Skin epidermis (tissue), 12 donors: Measurements from ENCODE around the gene CLDND2.

Experiments
- H3K27ac ChIP-seq, 21 experiments: fragments of 200-600 bp; sonication (generic) in 11 of 21; one replicate each; pipeline ENCODE4 v1.5.0; 2020; ENCODE audit warnings: mild to moderate bottlenecking in 3 of 21, inconsistent platforms in 2 of 21, moderate library complexity in 2 of 21
- H3K4me3 ChIP-seq, 7 experiments: fragments of 200-600 bp; sonication (generic) in 2 of 7; one replicate each; pipeline ENCODE4 v1.5.0; 2020; ENCODE audit warnings: inconsistent platforms in 2 of 7, mild to moderate bottlenecking in 2 of 7, moderate library complexity in 1 of 7

The CLDND2 gene

DNA sequence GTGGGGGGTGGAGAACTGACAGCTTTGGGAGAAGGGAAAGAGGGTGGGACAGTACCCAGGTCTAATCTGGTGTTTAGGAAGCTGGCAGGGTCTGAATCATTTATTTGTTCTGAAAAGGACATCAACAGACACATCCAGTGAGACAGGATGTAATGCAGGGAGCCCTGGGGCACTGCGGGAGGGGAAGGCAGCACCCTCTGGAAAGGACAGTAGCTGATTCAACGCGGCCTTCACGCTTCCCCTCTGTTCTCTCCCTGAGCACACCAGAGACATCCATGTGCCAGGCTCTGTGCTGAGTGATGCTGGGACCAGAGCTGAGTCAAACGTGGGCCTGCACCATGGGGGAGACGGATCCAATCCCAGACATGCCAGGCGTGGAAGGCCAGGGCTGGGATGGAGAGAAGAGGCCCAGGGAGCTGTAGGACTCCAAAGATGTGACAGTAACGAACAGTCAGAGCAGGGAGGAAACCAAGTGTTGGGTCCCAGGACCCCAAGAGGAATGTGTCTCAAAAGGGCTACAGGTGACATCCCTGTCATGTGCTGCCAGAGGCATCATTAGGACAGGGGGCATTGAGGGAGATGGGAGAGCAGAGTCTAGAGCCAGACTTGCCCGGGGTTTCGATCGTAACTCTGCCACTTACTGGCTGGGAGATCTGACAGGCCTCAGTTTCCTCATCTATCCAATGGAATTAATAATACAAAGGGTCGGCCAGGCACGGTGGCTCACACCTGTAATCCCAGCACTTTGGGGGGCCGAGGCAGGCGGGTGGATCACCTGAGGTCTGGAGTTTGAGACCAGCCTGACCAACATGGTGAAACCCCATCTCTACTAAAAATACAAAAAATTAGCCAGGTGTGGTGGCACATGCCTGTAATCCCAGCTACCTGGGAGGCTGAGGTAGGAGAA, 4.3 kb downstream of the CLDND2 start:
- Histone ChIP-seq H3K4me3 (no peak overlapping the region), H3K27ac (peak overlapping the region in 5 of 21 experiments; percentile 15 to 91 (median 21))

DNA sequence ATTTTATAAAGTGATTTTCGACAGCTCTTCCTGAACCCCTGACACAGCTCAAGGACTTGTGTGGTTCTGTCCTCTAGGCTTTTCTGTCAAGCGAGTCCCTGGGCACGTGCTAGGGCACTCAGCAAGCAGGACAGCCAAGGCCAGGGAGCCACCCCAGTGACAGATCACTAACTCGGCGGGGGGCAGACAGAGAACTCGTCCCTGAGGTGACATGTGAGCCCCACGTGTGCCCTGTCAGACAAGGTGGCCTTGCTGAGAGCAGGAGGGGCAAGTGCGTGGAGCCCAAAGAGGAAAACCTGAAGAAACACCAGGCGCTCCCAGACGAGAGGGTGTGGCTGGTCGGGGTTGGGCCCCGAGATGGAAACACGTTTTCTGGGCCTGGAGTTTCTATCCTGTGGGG, 7.6 kb downstream of the CLDND2 start:
- no peak overlapping the region for H3K4me3 ChIP-seq
- H3K27ac ChIP-seq, result no peak overlapping the region

DNA sequence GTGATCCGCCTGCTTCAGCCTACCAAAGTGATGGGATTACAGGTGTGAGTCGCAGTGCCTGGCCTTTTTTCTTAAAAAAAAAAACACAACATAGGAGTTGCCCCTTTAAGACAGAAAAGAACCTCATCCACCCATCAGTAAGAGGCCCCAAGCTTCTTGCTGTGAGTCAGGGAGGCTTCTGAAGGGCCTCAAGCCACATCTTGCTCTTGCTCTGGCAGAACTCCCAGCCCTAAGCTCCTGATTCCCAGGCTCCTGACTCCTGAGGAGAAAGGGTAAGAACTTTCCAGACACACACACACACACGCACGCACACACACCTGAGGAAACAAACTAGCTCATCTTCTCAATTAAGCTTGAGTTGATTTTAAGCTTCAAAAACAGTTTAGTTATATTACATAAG, 9.5 kb downstream of the CLDND2 start:
- Histone ChIP-seq H3K4me3 (no peak overlapping the region), H3K27ac (peak overlapping the region in 1 of 21 experiments; percentile 30)

DNA sequence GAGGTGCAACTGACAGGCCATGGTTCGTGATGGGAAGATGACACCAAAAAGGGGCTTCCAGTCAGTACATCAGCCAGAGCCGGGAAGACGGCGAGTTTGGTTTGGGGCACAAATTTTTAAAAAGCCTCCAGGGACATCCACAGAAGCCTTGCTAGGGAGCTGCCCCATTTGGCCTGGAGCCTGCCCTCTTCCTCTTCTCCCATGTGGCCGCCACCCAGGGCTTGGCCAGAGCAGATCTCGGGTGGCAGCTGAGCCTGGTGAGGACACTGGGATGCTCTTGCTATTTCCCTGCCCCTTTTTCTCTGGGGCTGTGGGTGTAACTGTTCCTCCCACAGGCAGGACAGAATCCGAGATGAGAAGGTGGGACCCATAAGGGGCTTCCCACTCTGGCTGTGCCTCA, 10.9 kb downstream of the CLDND2 start:
- H3K4me3 ChIP-seq, result no peak overlapping the region
- H3K27ac ChIP-seq, result no peak overlapping the region

DNA sequence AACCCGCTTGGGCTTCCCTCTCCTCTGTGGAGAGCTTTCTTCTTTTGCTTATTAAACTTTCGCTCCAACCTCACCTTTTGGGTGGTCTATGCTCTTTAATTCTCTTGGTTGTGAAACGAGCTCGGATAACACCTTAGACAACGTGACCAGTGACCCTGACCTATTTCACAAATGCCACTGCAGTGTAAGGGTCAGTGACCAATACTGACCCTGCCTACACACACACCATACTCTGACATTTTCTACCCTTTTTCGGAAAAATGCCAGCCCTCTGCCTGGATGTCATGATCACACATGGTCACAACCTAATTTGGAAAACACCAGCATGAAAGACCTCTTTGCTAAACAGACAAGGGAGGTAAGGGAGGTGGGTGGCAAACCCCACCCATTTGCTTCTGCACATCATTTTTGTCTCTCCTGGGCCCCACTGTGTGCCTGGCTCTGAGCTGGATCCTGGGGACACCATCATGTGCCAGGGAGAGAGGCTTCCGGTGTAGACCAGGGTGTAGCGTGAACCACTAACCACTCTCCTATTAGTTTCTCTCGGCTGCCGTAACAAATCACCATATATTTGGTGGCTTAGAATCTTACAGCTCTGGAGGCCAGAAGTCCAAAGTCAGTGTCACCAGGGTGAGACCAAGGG, 12.5 kb downstream of the CLDND2 start:
- Histone ChIP-seq H3K4me3 (no peak overlapping the region), H3K27ac (no peak overlapping the region)

DNA sequence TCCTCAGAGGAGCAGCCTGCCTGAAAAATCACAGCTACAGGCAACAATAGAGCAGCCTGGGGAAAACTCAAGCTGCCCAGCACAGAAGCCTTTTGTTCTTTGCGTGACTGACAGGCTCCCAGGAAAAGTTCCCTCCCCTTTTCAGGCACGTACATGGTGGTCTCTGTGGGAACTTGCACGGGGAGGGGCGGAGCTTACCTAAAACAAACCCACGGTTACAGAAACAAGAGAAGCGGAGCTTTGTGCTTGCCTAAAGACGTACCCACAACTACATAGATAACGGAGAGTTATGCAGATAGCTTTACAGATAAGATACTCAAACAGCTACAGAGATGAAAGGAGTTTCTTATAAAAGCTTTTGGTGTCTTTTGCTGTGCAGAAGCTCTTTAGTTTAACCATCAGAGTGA, 14.1 kb downstream of the CLDND2 start:
- H3K27ac ChIP-seq, result peak overlapping the region in 1 of 21 experiments; percentile 78

DNA sequence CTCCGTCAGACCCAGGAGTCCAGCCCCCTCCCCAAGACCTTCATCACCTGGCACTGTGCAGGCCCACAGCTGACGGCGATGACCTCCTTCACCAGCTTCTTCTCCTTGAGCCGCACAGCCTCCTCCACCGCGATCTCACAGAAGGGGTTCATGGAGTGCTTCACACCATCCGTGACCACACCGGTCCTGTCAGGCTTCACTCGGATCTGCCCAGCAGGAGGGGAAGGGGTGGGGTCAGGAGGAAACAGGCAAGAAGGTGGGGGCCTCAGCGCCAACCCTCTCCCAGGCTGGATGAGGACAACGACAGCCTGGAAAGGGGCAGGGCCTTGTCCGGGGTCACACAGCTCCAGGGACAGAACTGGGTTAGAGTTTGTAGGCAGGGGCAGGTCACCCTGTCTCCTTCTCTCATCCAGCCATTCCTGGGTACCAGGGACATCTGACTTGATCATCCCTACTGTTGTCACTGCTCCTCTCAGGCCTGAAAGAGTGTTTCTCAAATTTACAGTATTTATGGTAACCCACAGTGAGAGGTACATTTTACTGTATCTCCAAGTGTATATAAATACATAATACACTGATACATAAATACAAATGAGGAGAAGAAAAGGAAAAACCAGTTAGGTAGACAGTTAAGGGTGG, 14.6 kb downstream of the CLDND2 start:
- peak overlapping the region in 5 of 21 experiments; percentile 2 to 78 (median 7) for H3K27ac ChIP-seq
- no peak overlapping the region for H3K4me3 ChIP-seq

More for the DNA sequence above, 14.1 kb downstream of the CLDND2 start:
- no peak overlapping the region for H3K4me3 ChIP-seq

DNA sequence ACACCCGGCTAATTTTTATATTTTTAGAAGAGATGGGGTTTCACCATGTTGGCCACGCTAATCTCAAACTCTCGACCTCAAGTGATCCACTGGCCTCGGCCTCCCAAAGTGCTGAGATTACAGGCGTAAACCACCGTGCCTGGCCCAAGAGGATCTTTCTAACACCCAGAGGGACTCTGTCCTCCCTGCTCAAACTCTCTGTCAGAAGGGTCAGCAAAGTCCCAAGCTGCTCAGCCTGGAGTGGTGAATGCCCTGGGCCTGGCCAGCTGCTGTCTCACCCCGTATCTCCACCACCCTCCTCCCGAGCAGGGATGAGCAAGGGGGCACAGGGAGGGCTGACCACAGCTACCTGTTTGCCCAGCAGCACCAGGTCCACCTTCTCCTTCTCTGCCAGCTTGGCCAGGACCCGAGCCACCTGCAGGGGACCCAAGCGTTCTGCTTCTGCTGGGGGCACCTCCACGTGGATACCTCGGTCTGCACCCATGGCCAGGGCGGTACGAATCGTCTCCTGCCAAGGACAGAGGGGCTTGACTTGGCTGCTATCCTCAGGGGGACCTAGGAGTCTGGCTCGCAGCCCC, 15.9 kb downstream of the CLDND2 start:
- H3K4me3 ChIP-seq, result no peak overlapping the region
- H3K27ac ChIP-seq, result no peak overlapping the region

DNA sequence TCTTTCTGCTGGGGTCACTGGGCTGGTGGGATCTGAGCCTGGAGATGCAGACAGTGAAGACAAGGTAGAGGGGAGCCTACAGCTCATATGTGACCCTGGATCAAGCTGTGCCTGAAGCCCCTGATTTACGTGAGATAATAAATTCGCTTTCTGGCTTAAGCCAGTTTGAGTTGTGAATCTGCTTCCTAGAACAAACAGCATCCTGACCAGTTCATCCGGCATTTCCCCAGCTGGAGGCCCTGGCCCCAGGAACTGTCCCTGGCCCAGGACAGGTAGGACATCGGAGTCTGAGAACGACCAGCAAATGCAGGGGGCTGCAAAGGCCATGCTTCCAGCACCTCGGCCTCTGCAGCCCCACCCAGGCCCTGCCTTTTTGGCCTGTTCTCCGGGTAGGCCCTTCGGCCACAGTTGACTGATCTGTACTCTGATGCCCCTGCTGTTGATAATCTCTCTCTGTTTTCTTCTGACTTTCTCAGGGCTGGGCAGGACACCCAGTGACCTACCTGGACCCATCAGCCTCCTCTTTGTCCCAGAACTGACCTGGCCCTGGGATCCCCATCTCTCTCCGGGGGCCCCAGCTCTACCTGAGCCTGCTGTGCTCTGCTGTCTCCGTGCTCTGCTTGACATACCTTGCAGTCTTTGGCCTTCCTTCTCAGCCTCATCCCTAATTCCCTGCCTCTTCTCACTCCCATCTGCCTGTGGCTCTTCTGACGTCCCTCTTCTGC, 17.4 kb downstream of the CLDND2 start:
- Histone ChIP-seq H3K4me3 (no peak overlapping the region), H3K27ac (peak overlapping the region in 1 of 21 experiments; percentile 11)

DNA sequence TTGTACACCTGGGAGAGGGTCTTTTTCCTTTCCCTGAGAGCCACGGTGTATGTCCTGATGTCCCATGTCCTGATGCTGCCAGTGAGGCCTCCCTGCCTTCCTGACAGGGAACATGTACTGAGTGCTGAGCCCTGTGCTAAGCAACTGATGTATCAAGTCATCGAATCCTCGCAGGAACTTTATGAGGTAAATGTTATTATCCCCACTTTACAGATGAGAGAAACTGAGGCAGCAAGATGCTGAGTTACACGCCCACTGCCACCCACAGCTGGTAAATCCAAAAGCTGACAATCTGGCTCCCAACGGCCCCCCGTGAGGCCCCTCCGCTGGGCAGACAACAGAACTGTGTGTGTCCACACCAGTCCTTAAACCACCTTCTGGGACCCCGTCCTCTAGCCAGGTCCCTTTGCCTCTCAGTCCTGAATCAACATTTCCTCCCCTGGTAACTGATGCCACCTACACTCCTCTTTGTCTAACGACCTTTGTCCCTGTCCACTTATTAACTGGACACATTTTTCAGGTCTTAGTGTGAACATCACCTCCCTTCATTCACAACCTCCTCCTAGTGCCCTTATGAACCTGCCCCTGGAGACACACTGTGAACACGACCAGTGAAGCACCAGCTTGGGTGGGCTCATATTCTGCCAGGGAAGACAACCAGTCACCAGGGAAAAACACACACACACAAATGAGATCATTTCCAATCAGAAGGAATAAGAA, 21.4 kb downstream of the CLDND2 start:
- Histone ChIP-seq H3K27ac (no peak overlapping the region), H3K4me3 (no peak overlapping the region)

DNA sequence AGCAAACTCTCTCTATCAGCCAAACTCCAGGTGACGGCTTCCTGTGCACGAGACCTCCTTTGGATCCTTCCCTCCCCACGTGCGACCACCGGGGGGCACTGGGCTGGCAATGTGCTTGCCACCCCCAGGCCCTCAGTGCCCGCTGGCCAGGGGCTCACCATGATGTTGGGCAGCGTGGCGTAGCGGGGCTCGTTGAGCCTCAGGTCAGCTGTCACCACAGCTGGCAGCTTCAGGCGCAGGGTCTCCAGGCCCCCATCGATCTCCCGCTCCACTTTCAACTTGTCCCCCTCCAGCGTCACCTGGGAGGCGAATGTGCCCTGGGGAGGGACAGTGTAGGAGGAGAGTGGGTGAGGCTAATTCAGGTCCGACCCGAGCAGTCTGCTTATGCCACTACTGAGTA, 22.1 kb downstream of the CLDND2 start:
- Histone ChIP-seq H3K4me3 (no peak overlapping the region), H3K27ac (no peak overlapping the region)

DNA sequence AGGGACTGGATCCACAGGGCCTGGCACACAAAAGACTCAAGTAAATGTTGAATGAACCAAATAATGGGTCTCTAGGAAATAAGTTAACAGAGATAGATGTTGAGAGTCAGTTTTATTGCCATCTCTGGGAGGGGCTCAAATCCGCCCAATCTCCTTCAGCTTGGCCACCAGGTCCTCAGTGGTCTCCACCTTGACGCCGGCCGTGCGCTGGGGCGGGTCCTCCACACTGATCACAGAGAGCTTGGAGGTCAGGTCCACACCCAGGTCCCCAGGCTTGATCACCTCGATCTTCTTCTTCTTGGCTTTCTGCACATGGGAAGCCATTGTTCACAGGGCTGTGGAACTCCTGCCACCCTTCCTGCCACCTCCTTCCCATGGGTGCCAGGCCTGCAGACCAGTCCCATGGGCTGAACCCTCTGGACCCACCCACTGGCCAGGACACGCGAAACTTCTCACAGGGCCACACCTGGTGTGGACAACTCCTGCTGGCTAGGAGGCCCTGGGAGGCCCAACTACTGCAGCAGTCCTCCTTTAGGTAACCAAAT, 23.7 kb downstream of the CLDND2 start:
- no peak overlapping the region for H3K4me3 ChIP-seq
- no peak overlapping the region for H3K27ac ChIP-seq

DNA sequence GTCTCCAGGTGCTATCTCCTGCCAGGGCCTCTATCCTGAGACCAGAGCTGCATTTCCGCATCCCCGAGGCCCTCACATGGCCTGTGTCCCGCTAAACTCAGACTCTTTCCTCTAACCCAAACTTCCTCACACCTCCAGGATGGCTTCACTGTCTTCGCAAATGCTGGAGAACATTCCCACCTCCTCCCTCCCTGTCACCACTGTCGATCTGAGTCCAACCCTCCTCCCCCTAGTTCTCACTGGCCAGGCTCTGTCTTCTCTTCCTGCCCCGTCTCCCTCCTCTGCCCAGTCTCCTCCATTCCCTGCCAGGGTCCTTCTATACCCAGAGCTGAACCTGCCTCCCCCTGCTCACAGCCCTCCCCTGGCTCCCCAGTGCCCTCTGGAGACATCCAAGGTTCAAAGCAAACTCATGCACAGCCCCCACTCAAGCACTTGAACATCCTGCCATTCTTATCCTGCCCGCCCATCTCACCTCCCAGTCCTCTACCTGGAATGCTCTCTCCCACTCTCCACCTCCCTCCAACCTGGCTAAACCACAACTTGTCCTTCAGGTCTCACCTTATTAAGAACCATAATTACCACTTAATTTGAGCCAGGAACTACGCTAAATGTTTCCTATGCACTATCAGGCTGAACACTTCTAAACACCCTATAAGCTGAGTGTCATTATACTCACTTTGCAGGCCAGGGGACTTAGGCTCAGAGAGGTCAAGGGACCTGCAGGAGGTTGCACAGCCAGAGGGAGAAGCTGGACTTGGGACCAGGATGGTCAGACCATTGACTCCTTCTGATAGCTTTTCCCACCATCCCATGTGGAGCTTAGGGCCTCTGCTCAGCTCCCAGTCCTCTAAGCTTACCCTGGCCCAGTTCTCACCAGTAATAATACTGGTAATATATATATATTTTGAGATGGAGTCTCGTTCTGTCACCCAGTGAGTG, 25.9 kb downstream of the CLDND2 start:
- Histone ChIP-seq H3K27ac (peak overlapping the region in 1 of 21 experiments; percentile 15), H3K4me3 (no peak overlapping the region)

DNA sequence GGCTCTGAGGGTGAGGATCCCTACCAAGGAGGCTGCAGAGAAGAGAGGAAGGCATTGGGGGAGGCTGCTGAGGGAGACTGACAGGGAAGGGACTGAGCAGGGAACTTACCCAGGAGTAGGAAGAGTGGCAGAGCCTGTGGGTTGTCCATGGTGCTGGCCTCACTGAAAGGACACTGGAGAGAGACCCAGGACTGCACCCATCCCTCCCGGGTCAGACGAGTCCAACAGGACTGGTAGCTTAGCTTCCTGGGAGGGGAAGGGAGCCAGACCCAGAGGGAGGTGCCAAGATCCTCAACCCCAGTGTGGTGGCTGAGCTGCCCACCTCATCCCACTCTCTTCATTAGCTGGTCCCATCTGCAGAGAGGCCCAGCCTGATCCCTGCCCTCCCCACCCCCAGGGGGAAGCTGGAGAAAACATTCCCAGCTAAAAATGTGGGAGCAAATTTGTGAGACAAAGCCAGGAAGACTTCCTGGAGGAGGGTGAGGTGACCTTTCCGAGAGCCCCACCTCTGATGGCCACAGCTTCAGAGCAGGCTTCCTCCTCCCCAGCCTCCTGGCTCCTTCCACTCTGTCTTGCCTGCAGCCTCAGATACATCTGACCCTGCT, 26.7 kb downstream of the CLDND2 start, which contains the start of gene VSIG10L:
Gene VSIG10L (minus strand): TSS at position 164 of the 605 bp plus-strand sequence. CDS start 15 bp downstream, at position 149.
- Histone ChIP-seq H3K27ac (peak within 1 kb of the TSS in 11 of 21 experiments; percentile 5 to 63 (median 31)), H3K4me3 (peak within 1 kb of the TSS in 3 of 7 experiments; percentile 4 to 69 (median 47))

DNA sequence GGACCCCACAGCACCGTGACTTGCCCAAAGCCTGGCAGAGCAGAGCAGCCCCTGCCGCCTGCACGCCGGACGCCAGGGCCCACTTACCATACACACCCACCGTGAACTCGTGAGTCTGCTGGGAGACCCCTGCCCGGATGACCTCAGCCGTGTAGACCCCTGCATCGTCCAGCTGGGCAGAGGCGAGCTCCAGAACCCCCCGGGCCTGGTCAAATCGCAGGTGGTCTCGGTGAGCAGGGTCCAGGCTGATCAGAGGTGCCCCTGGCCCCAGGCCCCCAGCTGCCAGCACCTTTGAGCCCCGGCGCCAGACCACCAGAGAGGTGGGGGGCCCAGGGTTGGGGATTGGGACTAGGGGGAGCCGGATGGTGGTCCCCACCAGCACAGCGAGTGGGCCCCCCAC, 27.7 kb downstream of the CLDND2 start:
- Histone ChIP-seq H3K27ac (peak overlapping the region in 5 of 21 experiments; percentile 31 to 75 (median 46)), H3K4me3 (peak overlapping the region in 2 of 7 experiments; percentile 47 to 69)

DNA sequence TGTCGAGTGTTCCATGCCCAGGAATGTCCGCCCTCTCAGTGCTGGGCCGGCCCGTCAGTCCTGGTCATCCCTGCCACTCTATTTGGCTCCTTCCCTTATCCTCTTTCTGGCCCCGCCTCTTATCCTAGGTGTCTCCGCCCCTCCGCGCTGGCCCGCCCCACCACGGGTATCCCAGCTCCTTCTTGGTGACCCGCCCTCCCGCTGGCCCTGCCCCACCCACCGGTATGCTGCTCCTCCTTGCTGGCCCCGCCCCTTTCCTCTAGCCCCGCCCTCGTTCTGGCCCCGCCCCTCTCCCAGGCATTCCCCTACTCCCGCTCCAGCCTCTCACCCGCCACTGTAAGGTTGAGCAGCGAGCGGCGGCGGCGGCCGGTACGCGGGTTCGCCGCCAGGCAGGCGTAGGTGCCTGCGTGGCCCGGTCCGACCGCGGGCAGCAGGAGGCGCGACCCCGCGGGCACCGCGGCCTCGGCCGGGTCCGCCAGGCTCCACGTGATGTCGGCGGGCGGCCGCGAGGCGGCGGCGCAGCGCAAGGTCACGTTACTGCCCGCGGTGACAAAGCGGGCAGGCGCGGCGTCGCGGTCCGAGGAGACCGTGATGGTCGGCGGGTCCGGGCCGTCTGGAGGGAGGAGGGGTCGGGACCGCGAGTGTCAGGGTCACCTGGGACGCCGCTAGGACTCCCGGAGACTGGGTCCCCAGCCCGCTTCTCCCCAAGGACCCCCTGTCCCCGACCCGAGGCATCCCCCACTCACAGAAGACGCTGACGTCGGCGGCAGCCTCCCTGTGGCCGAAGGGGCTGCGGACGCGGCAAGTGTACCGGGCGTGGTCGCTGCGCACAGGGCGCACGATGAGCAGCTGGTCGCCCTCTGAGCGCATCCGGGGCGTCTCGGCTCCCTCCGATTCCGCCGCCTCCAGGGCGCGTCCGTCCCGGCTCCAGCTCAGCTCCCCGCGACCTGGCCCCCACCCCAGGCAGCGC, 28.8 kb downstream of the CLDND2 start:
- peak overlapping the region; percentile 38 to 69 (median 60) for H3K4me3 ChIP-seq
- peak overlapping the region in 17 of 21 experiments; percentile 21 to 79 (median 55) for H3K27ac ChIP-seq
